Activated CD4-positive, alpha-beta memory T cell treated with anti-CD3 and anti-CD28 coated beads, Interleukin-2, amount 10 ng/mL, durations not matched to agents 7 days and 5 days (primary cell): Measurements from ENCODE around the gene FUBP3. TPM values are rescaled to one million over a fixed set of nuclear protein-coding genes. Genes with fewer than 3 reads are reported as not detected.

ENCODE experiments used
- CTCF ChIA-PET: fragments of 350-600 bp; sonication (Branson Sonifier 250); formaldehyde crosslinking; loops from one replicate; lab custom pipeline; 2021; ENCODE audit warnings: antibody characterized with exemption, inconsistent platforms; lab: Charles Lee
- POLR2A ChIA-PET: fragments of 350-600 bp; sonication (Branson Sonifier 250); formaldehyde crosslinking; loops from one replicate; lab custom pipeline; 2021; ENCODE audit warnings: antibody characterized with exemption; lab: Charles Lee
- DNase-seq: peaks from one replicate; pipeline ENCODE4 v3.0.0-alpha.2; 2020
- H3K27ac Mint-ChIP-seq: one replicate; pipeline ENCODE4 v1.8.0; 2021; ENCODE audit warnings: mild to moderate bottlenecking, mixed read lengths
- H3K27me3 Mint-ChIP-seq: one replicate; pipeline ENCODE4 v1.8.0; 2021; ENCODE audit warnings: mixed read lengths
- H3K36me3 Mint-ChIP-seq: one replicate; pipeline ENCODE4 v1.8.0; 2021; ENCODE audit warnings: low read depth, mixed read lengths
- H3K4me1 Mint-ChIP-seq: one replicate; pipeline ENCODE4 v1.8.0; 2021; ENCODE audit warnings: mixed read lengths
- H3K4me3 Mint-ChIP-seq: one replicate; pipeline ENCODE4 v1.8.0; 2021; ENCODE audit warnings: mild to moderate bottlenecking, mixed read lengths
- H3K9me3 Mint-ChIP-seq: one replicate; pipeline ENCODE4 v1.8.0; 2021; ENCODE audit warnings: mixed read lengths
- total RNA-seq, 2 experiments: library from RNA; stranded (reverse); gene quantifications; one replicate each; pipeline ENCODE4 v1.2.3, GENCODE V29; 2021

FUBP3 gene
- total RNA-seq, 2 experiments from 2014 or later = 30.7 to 32.2 TPM

DNA sequence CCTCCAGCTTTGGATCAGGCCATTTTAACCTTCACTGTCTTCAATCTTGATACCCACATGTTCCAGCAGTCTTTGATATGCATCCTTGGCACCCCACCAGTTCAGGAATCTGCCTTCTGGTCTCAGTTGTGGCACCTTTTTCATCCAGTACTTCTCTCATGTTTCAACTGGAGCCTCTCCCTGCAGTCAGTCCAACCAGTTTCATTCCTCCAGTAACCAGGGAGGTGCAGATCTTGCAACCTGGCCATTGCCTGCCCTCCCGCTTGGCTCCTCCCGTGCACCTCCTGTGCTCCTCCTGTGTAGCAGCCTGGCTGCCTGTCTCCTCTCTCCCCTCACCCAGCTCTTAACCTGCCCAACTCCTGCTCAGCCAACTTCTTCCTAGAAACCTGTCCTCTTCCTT, 20.2 kb downstream of the FUBP3 start:
- no peak overlapping the region for H3K27ac Mint-ChIP-seq

DNA sequence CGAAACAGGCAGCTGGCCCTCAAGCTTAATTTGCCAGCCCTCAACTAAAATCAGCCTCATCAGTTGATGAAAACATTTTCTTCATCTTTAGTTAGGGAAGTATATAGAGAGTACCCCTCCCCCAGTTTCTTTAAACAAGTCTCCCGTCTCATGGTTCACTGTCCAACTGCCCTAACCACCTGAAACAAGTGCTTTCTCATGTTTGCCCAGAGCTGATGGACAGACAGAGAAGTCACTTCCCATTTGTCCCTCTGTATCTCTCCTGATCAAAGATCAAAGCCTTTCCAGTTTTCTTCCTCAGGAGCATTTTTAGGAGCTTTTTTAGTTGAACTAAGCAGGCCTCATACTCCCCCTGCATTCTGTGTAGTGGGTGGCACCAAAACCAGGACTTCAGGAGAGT, 21.7 kb downstream of the FUBP3 start:
- no peak overlapping the region for H3K4me3 Mint-ChIP-seq
- no peaks in the 10 kb centered on the region for H3K4me1 Mint-ChIP-seq
- CTCF ChIA-PET = interaction anchor here (0.6 kb wide), 2 partner anchors 166 to 582 kb away, joined by 3 to 4 read pairs; no protein-coding TSS in a partner anchor
- no peaks in the 10 kb centered on the region for H3K27me3 Mint-ChIP-seq
- POLR2A ChIA-PET = no interaction called here
- no peak for DNase-seq
- no peak overlapping the region for H3K27ac Mint-ChIP-seq
- peaks cover 38% of the 10 kb centered on the region for H3K36me3 Mint-ChIP-seq
- no peaks in the 10 kb centered on the region for H3K9me3 Mint-ChIP-seq

More for the DNA sequence above, 20.2 kb downstream of the FUBP3 start:
- ChIA-PET POLR2A (no interaction called here), CTCF (no interaction called here)
- Mint-ChIP-seq H3K36me3 (peaks cover 34% of the 10 kb centered on the region), H3K27me3 (no peaks in the 10 kb centered on the region), H3K4me3 (no peak overlapping the region), H3K9me3 (no peaks in the 10 kb centered on the region), H3K4me1 (no peaks in the 10 kb centered on the region)
- DNase-seq = no peak

DNA sequence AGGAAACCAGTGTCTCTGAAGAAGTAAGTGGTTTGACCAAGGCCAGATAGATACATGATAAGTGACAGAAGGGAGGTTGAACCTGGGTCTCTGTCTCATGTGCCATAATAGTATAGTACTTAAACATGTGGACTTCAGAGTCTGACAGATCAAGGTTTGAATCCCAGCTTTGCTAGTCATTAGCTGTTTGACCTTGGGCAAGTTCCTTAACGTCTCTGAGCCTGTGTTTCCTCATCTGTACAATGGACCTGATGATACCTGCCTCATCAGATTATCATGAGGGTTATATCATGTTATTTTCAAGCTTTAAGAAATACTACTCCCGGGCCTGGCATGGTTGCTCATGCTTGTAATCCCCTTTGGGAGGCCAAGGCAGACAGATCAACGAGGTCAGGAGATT, 24.9 kb downstream of the FUBP3 start:
- no peaks in the 10 kb centered on the region for H3K9me3 Mint-ChIP-seq
- CTCF ChIA-PET = interaction anchor here (1.0 kb wide), 1 partner anchor 97 kb away, joined by 3 read pairs; no protein-coding TSS in a partner anchor
- H3K27me3 Mint-ChIP-seq = no peaks in the 10 kb centered on the region
- H3K4me1 Mint-ChIP-seq = no peaks in the 10 kb centered on the region
- peaks cover 33% of the 10 kb centered on the region for H3K36me3 Mint-ChIP-seq
- DNase-seq = no peak
- H3K4me3 Mint-ChIP-seq = no peak overlapping the region
- H3K27ac Mint-ChIP-seq = no peak overlapping the region
- POLR2A ChIA-PET = no interaction called here

DNA sequence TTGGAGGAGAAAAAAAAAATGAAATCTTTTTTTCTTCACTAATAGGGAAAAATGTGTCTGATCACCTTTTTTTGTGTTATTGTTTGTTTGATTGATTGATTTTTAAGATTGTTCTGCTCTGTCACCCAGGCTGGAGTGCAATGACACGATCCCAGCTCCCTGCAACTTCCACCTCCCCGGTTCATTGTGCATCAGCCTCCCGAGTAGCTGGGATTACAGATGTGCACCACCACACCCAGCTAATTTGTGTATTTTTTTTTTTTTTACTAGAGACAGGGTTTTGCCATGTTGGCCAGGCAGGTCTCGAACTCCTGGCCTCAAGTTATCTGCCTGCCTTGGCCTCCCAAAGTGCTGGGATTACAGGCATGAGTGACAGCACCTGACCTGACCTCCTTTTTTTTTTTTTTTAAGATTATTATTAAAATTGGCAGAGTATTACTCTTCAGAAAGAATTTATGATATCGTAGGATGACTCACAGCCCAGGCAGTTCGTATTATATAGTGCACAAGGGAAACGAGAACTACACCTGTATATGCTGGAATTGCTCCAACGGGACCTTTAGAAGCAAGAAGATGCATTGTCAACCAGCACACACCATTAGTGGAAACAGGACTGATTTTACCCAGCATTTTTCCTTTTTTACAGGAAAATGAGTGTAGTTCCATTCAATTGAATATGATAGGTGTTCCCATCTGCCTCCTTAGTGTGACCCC, 27.7 kb downstream of the FUBP3 start:
- CTCF ChIA-PET = no interaction called here
- no peak for DNase-seq
- Mint-ChIP-seq H3K4me1 (no peaks in the 10 kb centered on the region), H3K27me3 (no peaks in the 10 kb centered on the region), H3K27ac (no peak overlapping the region), H3K4me3 (no peak overlapping the region), H3K36me3 (peaks cover 23% of the 10 kb centered on the region), H3K9me3 (no peaks in the 10 kb centered on the region)
- POLR2A ChIA-PET = no interaction called here

DNA sequence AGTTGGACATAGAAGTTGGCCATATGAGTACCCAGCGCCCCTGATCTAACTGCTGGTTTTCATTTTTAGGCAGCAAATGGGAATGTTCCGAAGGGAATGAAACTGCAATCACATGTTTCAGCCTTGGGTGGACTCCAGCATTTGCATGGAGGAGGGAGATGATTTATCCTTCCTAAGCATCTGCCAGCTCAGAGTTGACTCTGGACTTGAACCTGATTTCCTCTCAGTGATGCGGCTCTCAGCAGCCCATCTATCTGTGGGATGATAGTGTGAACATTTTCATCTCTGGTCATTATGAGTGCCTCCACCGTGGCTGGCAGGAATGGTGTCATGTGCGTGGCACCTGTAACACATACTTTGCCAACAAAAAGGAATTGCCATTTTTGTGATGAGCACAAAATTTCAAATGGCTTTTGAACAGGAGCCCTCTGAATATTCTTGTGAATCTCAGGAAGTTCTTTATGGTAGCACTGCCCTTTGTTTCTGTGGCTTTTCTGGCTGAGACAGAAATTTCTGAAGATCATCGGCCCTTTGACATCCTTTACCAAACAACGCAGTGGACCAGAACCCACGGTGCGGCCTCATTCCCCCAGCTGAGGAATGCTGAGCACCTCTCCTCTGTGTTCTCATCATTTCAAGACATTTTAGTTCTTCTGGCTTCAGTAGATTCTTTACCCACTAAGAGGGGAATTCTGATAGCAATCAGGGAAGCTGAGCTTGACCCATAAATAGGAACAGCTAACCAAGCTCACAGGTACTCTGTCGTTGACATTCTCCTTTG, 28.5 kb downstream of the FUBP3 start:
- H3K27ac Mint-ChIP-seq = no peak overlapping the region
- peaks cover 20% of the 10 kb centered on the region for H3K36me3 Mint-ChIP-seq
- DNase-seq = no peak
- POLR2A ChIA-PET = no interaction called here
- H3K9me3 Mint-ChIP-seq = no peaks in the 10 kb centered on the region
- H3K4me3 Mint-ChIP-seq = no peak overlapping the region
- H3K27me3 Mint-ChIP-seq = no peaks in the 10 kb centered on the region
- CTCF ChIA-PET = no interaction called here
- H3K4me1 Mint-ChIP-seq = no peaks in the 10 kb centered on the region

DNA sequence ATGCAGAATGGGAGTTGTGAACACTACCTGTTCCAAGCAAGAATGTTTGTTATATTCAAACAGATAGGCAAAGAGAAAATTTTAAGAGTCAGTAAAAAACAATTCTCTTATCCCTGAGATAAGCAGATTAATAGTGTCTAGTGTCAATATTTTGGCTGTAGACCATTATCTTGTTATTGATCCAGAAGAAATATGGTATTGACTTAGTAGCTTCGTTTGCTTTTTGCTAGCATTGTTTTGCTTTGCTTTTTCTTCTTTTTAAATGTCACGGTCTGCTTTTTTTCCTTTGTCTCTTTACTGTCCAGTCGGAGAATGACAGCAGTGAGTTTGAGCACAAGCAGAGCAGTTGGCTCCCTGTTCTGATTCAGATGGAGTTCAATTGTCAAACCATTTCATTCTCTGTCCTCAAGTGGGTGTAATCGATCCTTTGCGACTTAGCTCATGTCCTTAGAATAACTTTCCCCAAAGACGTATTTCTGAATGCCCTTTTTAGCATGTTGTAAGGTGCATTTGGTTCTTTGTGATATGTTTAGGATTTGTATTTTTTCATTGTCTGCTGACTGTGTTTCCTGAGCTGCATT, 29.3 kb downstream of the FUBP3 start:
- ChIA-PET CTCF (no interaction called here), POLR2A (no interaction called here)
- no peaks in the 10 kb centered on the region for H3K9me3 Mint-ChIP-seq
- no peak for DNase-seq
- no peaks in the 10 kb centered on the region for H3K4me1 Mint-ChIP-seq
- H3K36me3 Mint-ChIP-seq = peaks cover 16% of the 10 kb centered on the region
- no peak overlapping the region for H3K27ac Mint-ChIP-seq
- no peak overlapping the region for H3K4me3 Mint-ChIP-seq
- H3K27me3 Mint-ChIP-seq = no peaks in the 10 kb centered on the region

DNA sequence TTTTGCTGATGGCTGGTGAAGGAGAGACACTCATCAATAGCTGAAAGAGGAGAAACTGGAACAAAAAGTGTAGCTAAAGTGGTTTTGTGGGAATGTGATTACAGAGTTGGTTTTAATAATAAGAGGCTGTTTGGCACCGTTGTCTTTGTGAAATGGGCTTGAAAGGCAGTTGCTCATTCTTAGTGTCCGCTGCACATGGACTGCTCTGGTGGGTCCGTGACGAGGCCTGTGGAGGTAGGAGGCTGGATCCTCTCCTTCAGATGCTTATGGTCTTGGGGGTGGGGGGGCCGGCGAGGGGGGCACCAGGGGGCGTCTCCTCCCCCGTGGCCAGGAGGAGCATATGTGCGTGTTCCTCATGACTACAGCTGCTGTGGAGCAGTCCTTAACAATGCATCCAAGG, 29.8 kb downstream of the FUBP3 start:
- CTCF ChIA-PET = no interaction called here
- no peaks in the 10 kb centered on the region for H3K27me3 Mint-ChIP-seq
- no peak overlapping the region for H3K27ac Mint-ChIP-seq
- no peaks in the 10 kb centered on the region for H3K9me3 Mint-ChIP-seq
- peaks cover 13% of the 10 kb centered on the region for H3K36me3 Mint-ChIP-seq
- POLR2A ChIA-PET = no interaction called here
- H3K4me1 Mint-ChIP-seq = no peaks in the 10 kb centered on the region
- no peak for DNase-seq
- H3K4me3 Mint-ChIP-seq = no peak overlapping the region

DNA sequence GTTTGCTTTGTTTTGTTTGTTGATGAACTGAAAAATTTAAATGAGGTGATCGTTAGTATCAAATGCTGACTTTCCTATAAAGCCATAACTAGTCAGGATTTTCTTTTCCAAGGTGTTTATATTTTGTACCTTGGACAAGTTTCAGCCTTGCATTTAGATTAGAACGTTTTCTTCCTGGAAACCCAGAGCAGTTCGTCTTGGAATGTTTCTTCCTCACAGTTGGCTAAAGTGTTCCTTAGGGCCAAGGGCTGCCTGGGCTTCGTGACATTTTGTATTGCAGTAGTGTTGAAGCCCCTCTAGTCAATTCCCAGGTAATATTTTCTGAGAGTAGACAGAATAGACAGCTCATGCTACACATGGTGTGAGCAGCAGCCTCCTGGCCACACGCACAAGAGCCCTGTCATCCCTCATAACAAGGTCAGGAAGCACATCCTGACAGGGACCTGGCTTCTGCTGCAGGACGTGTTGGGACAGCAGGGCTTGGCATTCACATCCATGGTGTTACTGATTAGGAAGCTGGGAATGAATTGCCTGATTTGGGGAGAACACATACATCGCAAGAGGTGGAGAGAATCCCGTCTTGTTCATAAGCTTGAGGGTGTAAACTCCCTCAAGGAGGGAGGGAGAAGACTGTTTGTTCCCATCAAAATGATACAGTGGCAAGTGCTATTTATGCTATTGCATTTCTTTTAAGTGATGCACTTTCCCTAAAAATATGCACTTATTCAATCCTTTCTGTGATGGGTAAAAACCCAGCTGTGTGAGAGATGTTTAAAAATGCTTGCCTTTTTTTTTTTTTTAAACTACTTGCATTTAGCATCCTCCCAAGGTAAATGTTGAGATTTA, 31.7 kb downstream of the FUBP3 start:
- peaks cover 12% of the 10 kb centered on the region for H3K36me3 Mint-ChIP-seq
- no peak for DNase-seq
- POLR2A ChIA-PET = no interaction called here
- no peak overlapping the region for H3K27ac Mint-ChIP-seq
- no peaks in the 10 kb centered on the region for H3K4me1 Mint-ChIP-seq
- CTCF ChIA-PET = no interaction called here
- H3K4me3 Mint-ChIP-seq = no peak overlapping the region
- H3K9me3 Mint-ChIP-seq = no peaks in the 10 kb centered on the region
- no peaks in the 10 kb centered on the region for H3K27me3 Mint-ChIP-seq

DNA sequence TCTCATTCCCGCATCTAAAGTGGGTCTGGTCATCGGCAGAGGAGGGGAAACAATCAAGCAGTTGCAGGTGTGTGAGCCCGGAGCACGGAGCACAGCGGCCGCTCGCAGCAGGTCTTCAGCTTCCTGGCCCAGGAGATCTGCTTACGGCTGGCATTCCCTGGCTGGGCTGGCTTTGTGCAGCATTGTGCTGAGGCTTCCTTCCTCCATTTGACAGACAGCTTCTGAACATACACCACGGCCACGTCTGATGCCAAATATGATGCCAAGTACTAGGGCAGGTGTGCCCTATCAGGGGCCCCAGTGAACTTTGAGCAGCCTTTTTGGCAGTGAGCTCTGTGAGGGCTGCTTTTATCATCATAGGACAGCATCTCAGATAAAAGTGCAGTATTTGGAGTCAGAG, 37.1 kb downstream of the FUBP3 start:
- no peaks in the 10 kb centered on the region for H3K4me1 Mint-ChIP-seq
- H3K4me3 Mint-ChIP-seq = no peak overlapping the region
- H3K9me3 Mint-ChIP-seq = no peaks in the 10 kb centered on the region
- peaks cover 30% of the 10 kb centered on the region for H3K36me3 Mint-ChIP-seq
- no peaks in the 10 kb centered on the region for H3K27me3 Mint-ChIP-seq
- H3K27ac Mint-ChIP-seq = no peak overlapping the region
- ChIA-PET CTCF (no interaction called here), POLR2A (no interaction called here)
- DNase-seq = no peak

DNA sequence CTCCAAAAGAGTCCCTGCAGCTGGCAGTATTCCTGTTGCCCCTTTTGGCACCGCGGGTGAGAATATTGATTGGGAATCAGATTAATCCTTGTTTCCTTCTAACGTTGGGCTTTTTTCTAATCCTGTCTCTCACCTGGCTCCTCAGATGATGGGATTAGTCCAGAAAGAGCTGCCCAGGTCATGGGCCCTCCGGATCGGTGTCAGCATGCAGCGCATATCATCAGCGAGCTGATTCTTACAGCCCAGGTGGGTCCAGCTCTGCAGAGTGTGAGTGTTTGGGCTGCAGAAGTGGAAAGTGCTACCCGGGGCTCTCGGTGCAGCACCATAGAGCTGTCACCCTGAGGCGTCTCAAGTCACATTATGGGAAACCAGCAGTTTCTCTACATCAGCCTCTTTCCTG, 44.1 kb downstream of the FUBP3 start:
- Mint-ChIP-seq H3K4me1 (no peaks in the 10 kb centered on the region), H3K4me3 (no peak overlapping the region), H3K36me3 (peaks cover 56% of the 10 kb centered on the region), H3K9me3 (no peaks in the 10 kb centered on the region), H3K27ac (no peak overlapping the region), H3K27me3 (no peaks in the 10 kb centered on the region)
- no peak for DNase-seq
- POLR2A ChIA-PET = interaction anchor here (0.5 kb wide), 1 partner anchor 52 kb away, joined by 3 read pairs; no protein-coding TSS in a partner anchor
- CTCF ChIA-PET = no interaction called here

DNA sequence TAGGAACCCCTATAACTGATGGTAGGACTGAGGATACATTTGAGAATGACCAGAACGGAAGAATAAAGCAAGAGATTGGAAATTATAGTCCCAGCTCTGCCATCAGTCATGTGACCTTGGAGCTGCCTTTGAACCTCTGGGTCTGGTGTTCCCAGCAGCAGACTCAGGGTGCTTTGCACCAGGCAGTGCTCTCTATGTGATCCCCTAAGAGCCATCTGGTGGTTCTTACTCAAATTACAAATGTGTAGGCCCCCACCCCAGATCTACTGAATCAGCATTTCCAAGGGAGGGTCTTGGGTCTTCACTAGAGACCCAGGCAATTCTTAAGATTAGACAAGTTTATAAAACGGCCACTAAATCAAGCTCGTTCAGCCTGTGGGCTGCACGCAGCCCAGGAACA, 44.8 kb downstream of the FUBP3 start:
- H3K4me1 Mint-ChIP-seq = no peaks in the 10 kb centered on the region
- H3K9me3 Mint-ChIP-seq = no peaks in the 10 kb centered on the region
- peaks cover 56% of the 10 kb centered on the region for H3K36me3 Mint-ChIP-seq
- H3K4me3 Mint-ChIP-seq = no peak overlapping the region
- CTCF ChIA-PET = interaction anchor here (0.6 kb wide), 1 partner anchor 300 kb away, joined by 4 read pairs; no protein-coding TSS in a partner anchor
- no peak for DNase-seq
- H3K27me3 Mint-ChIP-seq = no peaks in the 10 kb centered on the region
- POLR2A ChIA-PET = interaction anchor here (0.5 kb wide), 1 partner anchor 51 kb away, joined by 3 read pairs; no protein-coding TSS in a partner anchor
- no peak overlapping the region for H3K27ac Mint-ChIP-seq

DNA sequence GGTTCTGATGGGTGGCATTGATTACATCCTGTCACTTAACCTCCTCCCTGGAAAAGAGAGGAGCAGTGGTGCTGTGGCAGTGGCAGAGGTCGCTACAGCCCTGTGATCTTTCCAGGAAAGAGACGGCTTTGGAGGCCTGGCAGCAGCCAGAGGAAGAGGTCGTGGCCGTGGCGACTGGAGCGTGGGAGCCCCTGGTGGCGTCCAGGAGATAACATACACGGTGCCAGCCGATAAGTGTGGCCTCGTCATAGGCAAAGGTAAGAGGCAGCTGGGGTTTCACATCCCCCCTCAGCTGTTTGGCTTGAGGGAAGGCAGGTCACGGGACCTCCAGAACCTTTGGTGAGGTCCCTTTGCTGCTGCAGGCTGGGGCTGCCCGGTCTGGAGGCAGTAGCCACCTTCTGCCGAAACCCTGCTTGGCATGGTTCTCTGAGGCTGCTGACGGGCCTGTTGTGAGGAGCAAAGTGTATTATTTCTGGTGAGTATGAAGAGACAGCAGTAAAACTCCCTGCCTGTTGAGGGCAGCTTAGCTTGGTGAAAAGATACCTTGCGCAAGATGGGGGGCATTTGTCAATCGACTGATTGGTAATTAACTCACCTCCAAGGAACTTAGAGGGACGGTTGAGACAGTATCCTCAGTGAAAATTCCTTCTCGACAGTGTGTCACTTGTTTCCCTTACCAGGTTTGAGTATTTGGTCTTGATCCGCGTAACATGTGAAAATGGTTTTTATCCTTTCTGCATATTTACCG, 47.0 kb downstream of the FUBP3 start:
- CTCF ChIA-PET = interaction anchor here (0.5 to 0.8 kb wide), 2 partner anchors 9 to 420 kb away, joined by 3 read pairs; no protein-coding TSS in a partner anchor
- DNase-seq = no peak
- POLR2A ChIA-PET = no interaction called here
- no peak overlapping the region for H3K4me3 Mint-ChIP-seq
- no peaks in the 10 kb centered on the region for H3K9me3 Mint-ChIP-seq
- no peaks in the 10 kb centered on the region for H3K4me1 Mint-ChIP-seq
- no peak overlapping the region for H3K27ac Mint-ChIP-seq
- H3K36me3 Mint-ChIP-seq = peaks cover 40% of the 10 kb centered on the region
- H3K27me3 Mint-ChIP-seq = no peaks in the 10 kb centered on the region
